Smooth muscle cell of bladder (primary cell): ENCODE results near the gene ADAMTS8. TPM values are rescaled to one million over a fixed set of nuclear protein-coding genes. Genes with fewer than 3 reads are reported as not detected.

Experiments used
- total RNA-seq: library from RNA; depleted of rRNA; stranded (reverse); fragments of >200 nt; gene quantifications from 2 replicates; pipeline ENCODE4 v1.2.3, GENCODE V29; 2014

The ADAMTS8 gene
- 0.28 and 1.7 TPM in 2 replicates for total RNA-seq

DNA sequence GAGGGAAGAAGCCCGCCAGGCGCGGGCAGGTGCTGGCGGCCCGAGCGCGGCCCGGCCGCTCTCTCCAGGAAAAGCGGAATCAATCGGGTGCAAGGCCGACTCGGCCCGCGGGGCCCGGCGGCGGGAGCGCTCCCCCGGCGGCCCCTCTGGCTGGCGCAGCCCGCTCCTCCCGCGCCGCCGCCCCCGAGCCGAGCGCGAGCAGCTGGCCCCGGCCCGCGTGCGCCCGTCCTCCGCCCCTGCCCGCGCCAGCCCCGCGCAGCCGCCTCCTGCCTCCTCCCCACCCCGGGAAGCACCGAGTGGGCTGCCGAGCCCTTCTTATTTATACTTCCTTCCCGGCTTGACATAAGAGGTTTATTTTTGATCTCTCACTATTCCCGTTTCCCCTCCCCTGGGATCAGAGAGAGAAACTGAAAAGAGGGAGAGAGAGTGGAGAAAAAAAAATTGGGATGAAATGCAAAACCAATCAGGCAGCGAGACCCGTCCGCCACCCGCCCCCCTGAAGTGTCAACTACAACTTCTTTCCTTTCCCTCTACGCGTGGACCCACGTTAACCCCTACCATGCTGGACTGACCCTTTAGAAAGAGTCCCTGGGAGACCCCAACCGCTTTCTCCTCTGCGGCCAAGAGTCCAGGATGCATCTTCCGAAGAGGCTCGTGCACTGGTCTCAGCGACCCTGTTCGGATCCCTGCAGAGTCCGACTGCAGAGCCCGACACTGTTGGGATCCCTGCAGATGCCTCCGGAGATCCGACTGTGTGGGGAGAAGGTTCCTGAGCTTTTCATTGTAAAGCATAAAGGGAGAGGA is at the start of gene ADAMTS8:
Gene ADAMTS8, minus strand, starts transcription at position 294 of the 804 bp plus-strand sequence. CDS start 323 bp downstream, outside the sequence.

DNA sequence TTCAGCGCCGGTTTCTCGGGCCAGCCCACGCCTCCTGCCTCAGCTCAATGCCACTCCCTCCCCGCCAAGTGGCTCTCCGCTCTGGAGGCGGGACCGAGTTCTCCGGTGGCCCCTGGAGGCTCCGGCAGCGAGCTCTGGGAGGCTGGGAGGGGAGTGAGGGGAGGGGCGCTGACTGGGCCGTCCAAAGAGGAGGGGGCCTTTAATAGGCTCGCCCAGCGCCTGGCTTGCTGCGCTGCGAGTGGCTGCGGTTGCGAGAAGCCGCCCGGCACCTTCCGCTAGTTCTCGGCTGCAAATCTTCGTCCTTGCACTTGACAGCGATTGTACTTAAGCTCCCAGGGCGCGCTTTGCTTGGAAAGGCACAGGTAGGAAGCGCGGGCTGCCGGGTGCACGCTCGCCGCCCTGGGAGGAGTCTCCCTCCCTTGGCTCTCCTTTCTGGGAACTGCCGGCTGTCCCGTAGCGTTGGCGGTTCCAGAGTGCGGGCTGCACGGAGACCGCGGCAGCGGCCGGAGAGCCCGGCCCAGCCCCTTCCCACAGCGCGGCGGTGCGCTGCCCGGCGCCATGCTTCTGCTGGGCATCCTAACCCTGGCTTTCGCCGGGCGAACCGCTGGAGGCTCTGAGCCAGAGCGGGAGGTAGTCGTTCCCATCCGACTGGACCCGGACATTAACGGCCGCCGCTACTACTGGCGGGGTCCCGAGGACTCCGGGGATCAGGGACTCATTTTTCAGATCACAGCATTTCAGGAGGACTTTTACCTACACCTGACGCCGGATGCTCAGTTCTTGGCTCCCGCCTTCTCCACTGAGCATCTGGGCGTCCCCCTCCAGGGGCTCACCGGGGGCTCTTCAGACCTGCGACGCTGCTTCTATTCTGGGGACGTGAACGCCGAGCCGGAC is 20.3 kb upstream of the ADAMTS8 start, which contains the start of gene ADAMTS15:
Gene ADAMTS15, plus strand, starts transcription at position 230 of the 894 bp plus-strand sequence. Its CDS starts 329 bp downstream, at position 559.

Other genes starting within 250 kb of the ADAMTS8 start
- gene ZBTB44, start 113.7 kb downstream of the ADAMTS8 start, total RNA-seq, result 21.6 and 29.4 TPM in 2 replicates
- gene ADAMTS15, start 20.0 kb upstream of the ADAMTS8 start, total RNA-seq, result 3.4 and 4.8 TPM in 2 replicates